Measurements from ENCODE around the gene PKHD1.

The PKHD1 gene

GRCh38 chr6:52074716-52075115 lies 12.7 kb downstream of the PKHD1 start:
- no peak for DNase-seq (ENCODE audit: low spot score)
- in situ Hi-C loops (cut with MboI; ENCODE audit: low pct_unique_long_range_greater_than_20kb, low sequenced_read_pairs, unreplicated experiment) = loop anchor here (25.0 kb wide), 1 partner anchor 163 kb away; the partner anchor contains the start of gene IL17F
- no peak for TF ChIP-seq CTCF (IDR thresholded peaks at IDR 0.05; ENCODE audit: extremely low read depth, insufficient read depth, missing control alignments)

GRCh38 chr6:52074155-52074554 lies 13.3 kb downstream of the PKHD1 start:
- DNase-seq (ENCODE audit: low spot score) = no peak
- TF ChIP-seq CTCF (IDR thresholded peaks at IDR 0.05; ENCODE audit: extremely low read depth, insufficient read depth, missing control alignments) = no peak
- in situ Hi-C loops (cut with MboI; ENCODE audit: low pct_unique_long_range_greater_than_20kb, low sequenced_read_pairs, unreplicated experiment) = loop anchor here (25.0 kb wide), 1 partner anchor 163 kb away; the partner anchor contains the start of gene IL17F

- no peak for DNase-seq (ENCODE audit: low spot score)
- no peak for TF ChIP-seq CTCF (IDR thresholded peaks at IDR 0.05; ENCODE audit: extremely low read depth, insufficient read depth, missing control alignments)
- in situ Hi-C loops (cut with MboI; ENCODE audit: low pct_unique_long_range_greater_than_20kb, low sequenced_read_pairs, unreplicated experiment) = loop anchor here (25.0 kb wide), 1 partner anchor 172 kb away; the partner anchor contains the start of gene IL17F
Observed at GRCh38 chr6:52065621-52066020, 21.8 kb downstream of the PKHD1 start.

GRCh38 chr6:52063584-52064344 lies 23.6 kb downstream of the PKHD1 start:
- peak; percentile 37 for DNase-seq (ENCODE audit: low spot score)
- TF ChIP-seq CTCF (IDR thresholded peaks at IDR 0.05; ENCODE audit: extremely low read depth, insufficient read depth, missing control alignments) = peak; percentile 53
- in situ Hi-C loops (cut with MboI; ENCODE audit: low pct_unique_long_range_greater_than_20kb, low sequenced_read_pairs, unreplicated experiment) = loop anchor here (25.0 kb wide), 1 partner anchor 174 kb away; the partner anchor contains the start of gene IL17F

GRCh38 chr6:52061481-52061880 lies 25.9 kb downstream of the PKHD1 start:
- TF ChIP-seq CTCF (IDR thresholded peaks at IDR 0.05; ENCODE audit: extremely low read depth, insufficient read depth, missing control alignments) = no peak
- no peak for DNase-seq (ENCODE audit: low spot score)
- in situ Hi-C loops (cut with MboI; ENCODE audit: low pct_unique_long_range_greater_than_20kb, low sequenced_read_pairs, unreplicated experiment) = loop anchor here (25.0 kb wide), 1 partner anchor 176 kb away; the partner anchor contains the start of gene IL17F

- TF ChIP-seq CTCF (IDR thresholded peaks at IDR 0.05; ENCODE audit: extremely low read depth, insufficient read depth, missing control alignments) = no peak
- in situ Hi-C loops (cut with MboI; ENCODE audit: low pct_unique_long_range_greater_than_20kb, low sequenced_read_pairs, unreplicated experiment) = loop anchor here (25.0 kb wide), 1 partner anchor 177 kb away; the partner anchor contains the start of gene IL17F
- DNase-seq (ENCODE audit: low spot score) = no peak
Observed at GRCh38 chr6:52059821-52060220, 27.6 kb downstream of the PKHD1 start.
